Activated naive CD4-positive, alpha-beta T cell treated with anti-CD3 and anti-CD28 coated beads for 36 hours (primary cell): ENCODE data around the gene RHOA. TPM values are rescaled to one million over a fixed set of nuclear protein-coding genes. Genes with fewer than 3 reads are reported as not detected.
"Not testable (repeated sequence)": the region's sequence is repeated elsewhere in the genome, so short reads cannot be mapped to it uniquely, and the experiment has no call there.

ENCODE experiments used
- CTCF ChIA-PET: fragments of 350-600 bp; sonication (Branson Sonifier 250); formaldehyde crosslinking; loops from one replicate; lab custom pipeline; 2021; ENCODE audit warnings: antibody characterized with exemption; lab: Charles Lee
- DNase-seq: peaks from one replicate; pipeline ENCODE4 v3.0.0-alpha.2; 2020
- H3K27ac Mint-ChIP-seq: one replicate; pipeline ENCODE4 v1.8.0; 2021; ENCODE audit warnings: mild to moderate bottlenecking, mixed read lengths
- H3K27me3 Mint-ChIP-seq: one replicate; pipeline ENCODE4 v1.8.0; 2021; ENCODE audit warnings: low read depth, mixed read lengths
- H3K36me3 Mint-ChIP-seq: one replicate; pipeline ENCODE4 v1.8.0; 2021; ENCODE audit warnings: low read depth, mixed read lengths
- H3K4me1 Mint-ChIP-seq: one replicate; pipeline ENCODE4 v1.8.0; 2021; ENCODE audit warnings: low read depth, mixed read lengths
- H3K4me3 Mint-ChIP-seq: one replicate; pipeline ENCODE4 v1.8.0; 2021; ENCODE audit warnings: mild to moderate bottlenecking, moderate library complexity, mixed read lengths
- H3K9me3 Mint-ChIP-seq: one replicate; pipeline ENCODE4 v1.8.0; 2021; ENCODE audit warnings: mixed read lengths
- intact Hi-C: fragments of 100-400 bp; cut with micrococcal nuclease; formaldehyde crosslinking; loops from one replicate; pipeline ENCODE4 v1.15.1; 2023
- total RNA-seq, 2 experiments: library from RNA; stranded (reverse); gene quantifications; one replicate each; pipeline ENCODE4 v1.2.3, GENCODE V29; 2021

RHOA gene
- total RNA-seq, 2 experiments from 2014 or later = 463 to 491 TPM

- intact Hi-C loops = loop anchor here (1.0 to 5.0 kb wide), 5 partner anchors 18 to 336 kb away; partner anchors contain the start of genes NDUFAF3, TCTA and USP4
- H3K36me3 Mint-ChIP-seq = peaks cover 54% of the 10 kb centered on the region
- no peaks in the 10 kb centered on the region for H3K9me3 Mint-ChIP-seq
- peak within 1 kb of the TSS; percentile 92 for H3K4me3 Mint-ChIP-seq
- H3K27ac Mint-ChIP-seq = peak within 1 kb of the TSS; percentile 94
- CTCF ChIA-PET = interaction anchor here (0.6 to 1.7 kb wide), 5 partner anchors 13 to 443 kb away, joined by 3 to 13 read pairs (median 9); partner anchors contain the start of gene USP4
- peak; percentile 93 for DNase-seq
- peaks cover 23% of the 10 kb centered on the region for H3K4me1 Mint-ChIP-seq
- H3K27me3 Mint-ChIP-seq = no peaks in the 10 kb centered on the region
Observed at GRCh38 chr3:49358217-49358883, 53.4 kb downstream of the RHOA start, which contains the start of gene GPX1. TSS of gene GPX1 (minus strand) at chr3:49358353. CDS start at chr3:49358278, 75 bp downstream.

- H3K27me3 Mint-ChIP-seq, H3K9me3 Mint-ChIP-seq: not testable (repeated sequence)
- CTCF ChIA-PET = interaction anchor here (1.1 to 1.7 kb wide), 3 partner anchors 14 to 92 kb away, joined by 9 to 13 read pairs (median 11); partner anchors contain the start of gene USP4
- Mint-ChIP-seq H3K4me1 (peaks cover 20% of the 10 kb centered on the region), H3K36me3 (peaks cover 51% of the 10 kb centered on the region), H3K27ac (peak overlapping the region; percentile 94), H3K4me3 (peak overlapping the region; percentile 92)
- intact Hi-C loops = loop anchor here (1.0 to 5.0 kb wide), 5 partner anchors 17 to 335 kb away; partner anchors contain the start of genes NDUFAF3, TCTA and USP4
- DNase-seq = peak; percentile 66
Observed at GRCh38 chr3:49357443-49358216, 54.1 kb downstream of the RHOA start.

- CTCF ChIA-PET = interaction anchor here (1.1 to 1.5 kb wide), 2 partner anchors 14 to 17 kb away, joined by 9 to 11 read pairs; partner anchors contain the start of gene USP4
- Mint-ChIP-seq H3K4me3 (peak overlapping the region; percentile 92), H3K36me3 (peaks cover 45% of the 10 kb centered on the region), H3K4me1 (peaks cover 20% of the 10 kb centered on the region), H3K27ac (peak overlapping the region; percentile 94)
- DNase-seq, H3K27me3 Mint-ChIP-seq, H3K9me3 Mint-ChIP-seq: not testable (repeated sequence)
- intact Hi-C loops = loop anchor here (5.0 kb wide), 1 partner anchor 335 kb away; the partner anchor contains the start of gene NDUFAF3
Observed at GRCh38 chr3:49357095-49357442, 54.7 kb downstream of the RHOA start.

GRCh38 chr3:49352890-49353421 lies 58.8 kb downstream of the RHOA start:
- Mint-ChIP-seq H3K9me3 (no peaks in the 10 kb centered on the region), H3K4me1 (peaks cover 13% of the 10 kb centered on the region), H3K27ac (no peak overlapping the region), H3K27me3 (no peaks in the 10 kb centered on the region), H3K36me3 (peaks cover 21% of the 10 kb centered on the region), H3K4me3 (no peak overlapping the region)
- intact Hi-C loops = no loop called here
- CTCF ChIA-PET = interaction anchor here (0.6 to 1.9 kb wide), 4 partner anchors 13 to 96 kb away, joined by 3 to 8 read pairs (median 4); partner anchors contain the start of gene USP4
- DNase-seq = no peak

GRCh38 chr3:49352281-49352680 lies 59.5 kb downstream of the RHOA start:
- Mint-ChIP-seq H3K4me1 (peaks cover 13% of the 10 kb centered on the region), H3K36me3 (peaks cover 16% of the 10 kb centered on the region), H3K27me3 (no peaks in the 10 kb centered on the region), H3K27ac (no peak overlapping the region), H3K9me3 (no peaks in the 10 kb centered on the region), H3K4me3 (no peak overlapping the region)
- intact Hi-C loops = no loop called here
- DNase-seq = no peak
- CTCF ChIA-PET = interaction anchor here (1.2 to 1.9 kb wide), 2 partner anchors 12 to 97 kb away, joined by 4 to 8 read pairs; partner anchors contain the start of gene USP4

- H3K27ac Mint-ChIP-seq = no peak overlapping the region
- no peak overlapping the region for H3K4me3 Mint-ChIP-seq
- H3K9me3 Mint-ChIP-seq = no peaks in the 10 kb centered on the region
- CTCF ChIA-PET = interaction anchor here (1.1 kb wide), 1 partner anchor 11 kb away, joined by 4 read pairs; no protein-coding TSS in a partner anchor
- no peak for DNase-seq
- H3K4me1 Mint-ChIP-seq = peaks cover 8% of the 10 kb centered on the region
- peaks cover 14% of the 10 kb centered on the region for H3K36me3 Mint-ChIP-seq
- intact Hi-C loops = no loop called here
- H3K27me3 Mint-ChIP-seq = no peaks in the 10 kb centered on the region
Observed at GRCh38 chr3:49351521-49352011, 60.2 kb downstream of the RHOA start.

GRCh38 chr3:49349348-49350114 lies 62.2 kb downstream of the RHOA start:
- no peak for DNase-seq
- Mint-ChIP-seq H3K4me3 (no peak overlapping the region), H3K9me3 (no peaks in the 10 kb centered on the region), H3K4me1 (peaks cover 7% of the 10 kb centered on the region), H3K27me3 (no peaks in the 10 kb centered on the region), H3K36me3 (peaks cover 2% of the 10 kb centered on the region), H3K27ac (no peak overlapping the region)
- intact Hi-C loops = no loop called here
- CTCF ChIA-PET = interaction anchor here (0.8 kb wide), 1 partner anchor 9 kb away, joined by 3 read pairs; no protein-coding TSS in a partner anchor

- H3K27ac Mint-ChIP-seq, DNase-seq, intact Hi-C loops, H3K36me3 Mint-ChIP-seq, CTCF ChIA-PET, H3K4me1 Mint-ChIP-seq, H3K9me3 Mint-ChIP-seq, H3K4me3 Mint-ChIP-seq, H3K27me3 Mint-ChIP-seq: not testable (repeated sequence)
Observed at GRCh38 chr3:49348361-49348760, 63.4 kb downstream of the RHOA start.

GRCh38 chr3:49346797-49347251 lies 65.0 kb downstream of the RHOA start:
- DNase-seq = no peak
- CTCF ChIA-PET = interaction anchor here (0.7 kb wide), 1 partner anchor 92 kb away, joined by 3 read pairs; no protein-coding TSS in a partner anchor
- intact Hi-C loops = no loop called here

GRCh38 chr3:49343163-49343562 lies 68.6 kb downstream of the RHOA start:
- no peak overlapping the region for H3K27ac Mint-ChIP-seq
- no peak for DNase-seq
- H3K9me3 Mint-ChIP-seq = no peaks in the 10 kb centered on the region
- no peak overlapping the region for H3K4me3 Mint-ChIP-seq
- H3K4me1 Mint-ChIP-seq = peaks cover 35% of the 10 kb centered on the region
- intact Hi-C loops = loop anchor here (5.0 kb wide), 3 partner anchors 321 to 336 kb away; partner anchors contain the start of genes APEH, NDUFAF3 and WDR6
- H3K27me3 Mint-ChIP-seq = no peaks in the 10 kb centered on the region
- peaks cover 2% of the 10 kb centered on the region for H3K36me3 Mint-ChIP-seq
- CTCF ChIA-PET = interaction anchor here (1.1 to 1.2 kb wide), 2 partner anchors 14 to 106 kb away, joined by 7 to 11 read pairs; no protein-coding TSS in a partner anchor

More at GRCh38 chr3:49346797-49347251, 65.0 kb downstream of the RHOA start:
- H3K4me3 Mint-ChIP-seq = no peak overlapping the region
- H3K36me3 Mint-ChIP-seq = no peaks in the 10 kb centered on the region
- H3K27me3 Mint-ChIP-seq = no peaks in the 10 kb centered on the region
- H3K27ac Mint-ChIP-seq = peak overlapping the region; percentile 24
- H3K9me3 Mint-ChIP-seq = no peaks in the 10 kb centered on the region
- peaks cover 16% of the 10 kb centered on the region for H3K4me1 Mint-ChIP-seq

- no peak for DNase-seq
- CTCF ChIA-PET = interaction anchor here (0.6 to 0.8 kb wide), 2 partner anchors 27 to 354 kb away, joined by 3 to 4 read pairs; no protein-coding TSS in a partner anchor
- Mint-ChIP-seq H3K4me1 (peaks cover 38% of the 10 kb centered on the region), H3K36me3 (peaks cover 2% of the 10 kb centered on the region), H3K27ac (peak overlapping the region; percentile 86), H3K4me3 (peak overlapping the region; percentile 29), H3K27me3 (no peaks in the 10 kb centered on the region), H3K9me3 (no peaks in the 10 kb centered on the region)
- intact Hi-C loops = loop anchor here (2.0 to 5.0 kb wide), 4 partner anchors 249 to 335 kb away; partner anchors contain the start of genes APEH, NDUFAF3 and WDR6
Observed at GRCh38 chr3:49341996-49342395, 69.8 kb downstream of the RHOA start.
